Peyer's patch (tissue), 4 donors: ENCODE measurements around the gene OCA2.

Experiments
- POLR2A ChIP-seq, 2 donors: fragments of 450-650 bp; IDR thresholded peaks; one replicate each; pipeline ENCODE4 v1.5.1; 2017; ENCODE audit warnings: antibody characterized with exemption in 2 of 2, mild to moderate bottlenecking in 2 of 2, moderate library complexity in 2 of 2
- TF ChIP-seq, protein P1 (sequence below), 6 experiments: fragments of 450-650 bp in 4 of 6; fragments of 200-600 bp in 2 of 6; sonication (generic) in 1 of 6; IDR thresholded peaks; one replicate each; pipeline ENCODE4 v1.5.1; 2017 to 2019; ENCODE audit warnings: antibody characterized with exemption in 6 of 6, mild to moderate bottlenecking in 3 of 6, moderate library complexity in 1 of 6

DNA sequence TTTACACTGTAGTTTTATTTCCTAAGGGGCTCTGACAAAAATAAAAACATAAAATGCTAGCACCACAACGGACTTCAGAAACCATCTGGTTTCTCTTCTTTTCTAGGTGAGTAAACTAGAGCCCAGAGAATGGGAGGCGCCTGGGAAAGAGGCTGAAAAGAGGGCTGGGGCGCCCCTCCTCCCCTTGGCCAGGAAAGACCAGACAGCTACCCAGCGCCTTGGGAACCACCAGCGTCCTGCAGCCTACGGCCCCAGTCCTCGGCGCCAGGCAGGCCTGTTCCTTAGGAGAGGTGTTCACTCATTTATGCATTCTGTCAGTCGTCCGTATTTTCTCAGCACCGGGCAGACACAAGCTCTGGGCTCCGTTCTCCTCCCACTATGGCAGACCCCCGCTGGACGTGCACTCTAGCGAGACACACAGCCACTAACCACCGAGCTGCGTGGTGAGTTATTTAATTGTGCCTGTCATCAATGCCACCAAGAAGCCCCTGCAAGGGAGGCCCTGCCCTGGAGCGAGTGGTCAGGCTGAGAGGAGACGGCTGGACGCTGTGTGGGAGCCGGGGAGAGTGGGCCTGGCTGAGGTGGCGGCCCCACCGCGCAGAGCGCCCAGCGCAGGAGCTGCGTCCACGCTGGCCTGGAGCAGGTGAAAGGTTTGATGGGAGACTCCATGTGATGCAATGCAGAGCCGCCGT lies 294.4 kb downstream of the OCA2 start:
- TF ChIP-seq, protein P1, sequence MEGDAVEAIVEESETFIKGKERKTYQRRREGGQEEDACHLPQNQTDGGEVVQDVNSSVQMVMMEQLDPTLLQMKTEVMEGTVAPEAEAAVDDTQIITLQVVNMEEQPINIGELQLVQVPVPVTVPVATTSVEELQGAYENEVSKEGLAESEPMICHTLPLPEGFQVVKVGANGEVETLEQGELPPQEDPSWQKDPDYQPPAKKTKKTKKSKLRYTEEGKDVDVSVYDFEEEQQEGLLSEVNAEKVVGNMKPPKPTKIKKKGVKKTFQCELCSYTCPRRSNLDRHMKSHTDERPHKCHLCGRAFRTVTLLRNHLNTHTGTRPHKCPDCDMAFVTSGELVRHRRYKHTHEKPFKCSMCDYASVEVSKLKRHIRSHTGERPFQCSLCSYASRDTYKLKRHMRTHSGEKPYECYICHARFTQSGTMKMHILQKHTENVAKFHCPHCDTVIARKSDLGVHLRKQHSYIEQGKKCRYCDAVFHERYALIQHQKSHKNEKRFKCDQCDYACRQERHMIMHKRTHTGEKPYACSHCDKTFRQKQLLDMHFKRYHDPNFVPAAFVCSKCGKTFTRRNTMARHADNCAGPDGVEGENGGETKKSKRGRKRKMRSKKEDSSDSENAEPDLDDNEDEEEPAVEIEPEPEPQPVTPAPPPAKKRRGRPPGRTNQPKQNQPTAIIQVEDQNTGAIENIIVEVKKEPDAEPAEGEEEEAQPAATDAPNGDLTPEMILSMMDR (IDR thresholded peaks at IDR 0.05) = no peak
- TF ChIP-seq POLR2A (IDR thresholded peaks at IDR 0.05) = no peak
